GM12801 (cell line): ENCODE measurements around the gene ZNF74.

ENCODE experiments used
- CTCF ChIP-seq: IDR thresholded peaks from one replicate; pipeline ENCODE4 v1.5.1; 2011; ENCODE audit warnings: control low read depth; ENCODE audit not compliant: insufficient read length; ENCODE audit errors: extremely low read depth

The ZNF74 gene

GRCh38 chr22:20441631-20442484 lies 47.9 kb downstream of the ZNF74 start:
- no peak for TF ChIP-seq CTCF

- no peak for TF ChIP-seq CTCF
Measured at GRCh38 chr22:20442485-20443284, 48.7 kb downstream of the ZNF74 start.

- TF ChIP-seq CTCF: no peak
Measured at GRCh38 chr22:20444325-20444724, 50.4 kb downstream of the ZNF74 start.

GRCh38 chr22:20446383-20446970 lies 52.5 kb downstream of the ZNF74 start:
- TF ChIP-seq CTCF: no peak

GRCh38 chr22:20448630-20449029 lies 54.7 kb downstream of the ZNF74 start:
- no peak for TF ChIP-seq CTCF

GRCh38 chr22:20449819-20450550 lies 56.0 kb downstream of the ZNF74 start:
- TF ChIP-seq CTCF: no peak

- TF ChIP-seq CTCF: no peak
Measured at GRCh38 chr22:20450551-20450906, 56.6 kb downstream of the ZNF74 start.
